NCI-H1417 (cell line): ENCODE measurements around the gene MCM8.

Source experiments
- DNase-seq, 3 experiments: peaks; one replicate each; lab custom pipeline; 2025; lab: John Stamatoyannopoulos, UW

Gene MCM8

DNA sequence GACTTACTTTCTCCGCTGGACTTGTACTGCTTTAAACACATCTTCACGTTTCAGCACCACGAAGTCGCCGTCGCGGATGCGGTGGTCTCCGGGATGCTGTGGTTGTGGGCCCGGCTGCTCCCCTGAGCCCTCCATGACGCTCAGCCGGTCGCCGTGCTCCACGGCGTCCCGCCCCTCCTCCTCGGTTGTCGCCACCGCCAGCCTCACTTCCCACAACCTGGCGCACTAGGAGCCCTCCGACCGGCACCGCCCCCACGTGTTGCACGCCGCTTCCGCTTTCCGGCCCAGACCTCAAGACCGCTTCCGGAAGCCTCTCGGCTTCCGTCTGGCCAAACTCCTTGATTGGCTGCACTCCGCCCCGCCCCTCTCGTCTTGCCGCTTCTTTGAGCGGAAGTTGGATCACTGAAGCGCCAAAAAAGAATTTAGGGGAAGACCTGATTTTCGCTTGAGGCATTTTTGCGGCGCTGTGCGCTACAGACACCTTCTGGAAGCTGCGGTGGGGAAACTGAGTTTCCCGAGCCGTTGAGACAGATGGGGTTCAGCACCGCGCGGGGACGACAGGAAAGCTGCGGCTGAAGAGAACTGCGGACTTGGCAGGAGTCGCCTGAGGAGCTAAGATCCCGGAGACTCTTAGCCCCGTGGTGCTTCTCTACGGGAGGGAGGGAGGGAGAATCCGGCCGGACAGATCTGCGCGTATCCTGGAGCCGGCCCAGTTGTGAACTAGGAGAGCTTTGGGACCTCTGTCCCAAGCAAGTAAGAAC, at the start of gene MCM8, which contains the start of gene TRMT6:
MCM8 (plus strand) TSS at position 382 of the 761 bp plus-strand sequence. CDS start 1,364 bp downstream, outside the sequence.
TRMT6 (minus strand) TSS at position 263 of the 761 bp plus-strand sequence; CDS start at position 135, 128 bp downstream.
- DNase-seq = peak; percentile 98 to 99 (median 99)

DNA sequence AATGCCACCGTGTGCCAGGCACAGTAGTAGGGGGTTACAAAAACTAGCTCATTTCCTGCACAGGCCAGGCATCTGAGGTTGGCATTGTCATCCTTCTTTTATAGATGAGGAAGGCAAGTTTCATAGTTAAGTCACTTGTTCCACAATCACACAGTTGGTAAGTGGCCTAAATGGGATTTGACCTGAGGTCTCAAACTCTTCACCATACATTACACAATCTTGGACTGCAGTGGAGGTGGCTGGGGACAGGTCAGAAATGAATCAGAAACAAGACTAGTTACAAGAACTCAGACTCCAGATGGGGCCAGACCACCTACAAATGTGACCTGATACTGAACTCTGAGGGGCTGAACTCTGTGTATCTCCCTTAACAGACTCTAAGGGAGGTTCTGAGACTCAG, 49.5 kb upstream of the MCM8 start:
- no peak for DNase-seq

DNA sequence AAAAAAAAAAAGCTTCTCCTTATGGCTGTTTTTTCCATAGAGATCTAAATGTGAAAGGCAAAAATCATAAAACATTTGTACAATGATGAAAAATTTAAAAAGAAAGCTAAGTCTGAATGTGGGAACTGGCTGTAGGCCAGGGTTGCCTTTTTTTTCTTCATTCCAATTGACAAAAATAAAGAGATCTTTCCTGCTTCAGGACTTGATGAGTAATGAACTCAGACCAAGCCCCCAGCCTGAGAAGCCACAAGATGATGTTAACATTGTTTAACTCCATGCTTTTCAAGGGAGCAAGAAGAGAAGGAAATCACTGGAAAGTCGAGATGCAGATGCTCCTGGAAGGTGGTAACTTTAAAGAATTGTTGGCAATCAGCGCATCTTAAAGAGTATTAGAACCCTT, 41.5 kb upstream of the MCM8 start:
- DNase-seq = no peak

DNA sequence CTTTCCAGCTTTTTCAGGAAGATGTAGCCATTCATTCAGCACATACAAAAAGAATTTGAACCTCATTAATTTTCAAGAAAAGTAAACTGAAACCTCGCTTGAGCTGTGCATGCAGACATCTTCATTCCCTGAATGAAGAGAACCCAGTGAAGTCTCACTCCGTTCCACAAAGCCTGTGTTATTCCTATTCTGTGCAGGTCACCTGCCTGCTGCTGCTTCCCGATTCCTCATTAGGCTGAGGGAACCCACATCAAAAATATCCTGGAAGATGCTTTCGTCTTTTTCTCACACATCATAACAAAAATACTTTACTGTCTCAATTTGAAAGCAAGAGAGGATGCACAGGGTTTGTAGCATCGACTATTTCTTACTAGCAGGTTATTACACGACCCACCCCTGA, 40.3 kb upstream of the MCM8 start:
- peak in 2 of 3 experiments; percentile 35 to 80 for DNase-seq

DNA sequence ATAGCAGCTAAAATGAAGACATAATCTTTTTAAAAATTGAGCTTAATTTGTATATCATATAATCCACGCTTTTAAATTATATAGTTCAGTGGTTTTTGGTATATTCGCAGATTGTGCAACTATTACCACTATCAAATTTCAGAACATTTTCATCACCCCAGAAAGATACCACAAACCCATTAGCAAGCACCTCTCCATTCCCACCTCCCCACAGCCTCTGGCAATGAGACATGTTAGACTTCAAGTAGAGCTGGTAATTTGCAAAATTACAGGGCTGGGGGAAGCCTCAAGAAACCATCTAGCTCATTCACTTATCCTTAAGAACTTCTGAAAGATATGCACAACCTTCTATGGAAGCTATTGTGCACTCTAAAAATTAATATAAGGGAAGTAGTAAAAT, 37.3 kb upstream of the MCM8 start:
- peak in 1 of 3 experiments; percentile 36 for DNase-seq

DNA sequence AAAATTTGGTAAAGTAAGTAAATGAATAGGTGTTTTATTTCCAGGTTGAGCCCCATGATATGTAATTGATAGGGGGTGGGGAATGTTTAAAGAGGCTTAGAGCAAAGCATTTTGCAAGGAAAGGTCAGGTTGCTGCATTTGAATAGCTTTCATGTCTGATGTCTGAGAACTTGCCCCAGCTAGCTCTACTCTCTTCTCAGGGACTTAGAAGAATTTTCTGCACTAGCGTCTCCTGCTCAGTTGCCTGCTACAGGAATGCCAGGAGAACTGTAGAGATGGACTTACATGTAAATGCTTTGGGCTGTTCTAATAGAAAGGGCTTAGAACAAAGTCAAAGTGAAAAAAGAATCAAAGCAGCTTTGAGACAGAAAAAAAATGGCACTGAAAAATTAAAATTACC, 35.6 kb upstream of the MCM8 start:
- DNase-seq = no peak

DNA sequence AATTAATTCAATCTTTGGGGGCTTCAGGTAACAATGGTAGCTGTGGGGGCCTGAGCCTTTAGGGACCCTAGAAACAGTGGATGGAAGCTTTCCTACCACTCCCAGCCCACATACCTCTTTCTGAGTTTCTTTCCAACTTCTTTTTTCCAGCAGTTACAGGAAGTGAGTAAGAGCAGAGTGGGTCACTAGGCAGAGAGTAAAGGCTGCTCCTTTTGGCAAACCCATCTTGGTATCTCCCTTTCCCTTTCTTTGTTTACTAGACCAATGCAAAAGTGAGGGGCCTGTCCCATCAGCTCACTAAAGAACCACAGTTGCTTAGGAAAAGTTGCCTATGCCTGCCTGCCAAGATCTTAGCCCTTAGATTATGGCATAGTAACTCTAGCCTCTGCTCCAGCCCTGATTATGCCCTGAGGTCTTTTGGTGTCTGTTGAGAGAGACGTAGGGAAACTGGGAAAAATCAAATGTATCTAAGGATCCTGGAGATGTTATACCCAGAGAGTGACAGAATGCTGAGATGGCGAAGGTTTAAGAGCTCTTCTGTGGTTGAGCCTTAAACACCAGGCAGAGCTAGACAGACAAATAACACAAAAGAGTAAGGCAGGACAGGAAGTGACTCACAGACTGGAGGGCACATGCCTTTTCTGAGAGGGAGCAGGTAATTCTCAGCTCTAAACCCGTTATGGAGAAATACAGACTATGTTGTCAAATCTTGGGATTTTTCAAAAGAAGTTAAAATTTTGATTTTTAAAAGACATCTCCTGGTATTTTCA, 31.4 kb upstream of the MCM8 start:
- no peak for DNase-seq

DNA sequence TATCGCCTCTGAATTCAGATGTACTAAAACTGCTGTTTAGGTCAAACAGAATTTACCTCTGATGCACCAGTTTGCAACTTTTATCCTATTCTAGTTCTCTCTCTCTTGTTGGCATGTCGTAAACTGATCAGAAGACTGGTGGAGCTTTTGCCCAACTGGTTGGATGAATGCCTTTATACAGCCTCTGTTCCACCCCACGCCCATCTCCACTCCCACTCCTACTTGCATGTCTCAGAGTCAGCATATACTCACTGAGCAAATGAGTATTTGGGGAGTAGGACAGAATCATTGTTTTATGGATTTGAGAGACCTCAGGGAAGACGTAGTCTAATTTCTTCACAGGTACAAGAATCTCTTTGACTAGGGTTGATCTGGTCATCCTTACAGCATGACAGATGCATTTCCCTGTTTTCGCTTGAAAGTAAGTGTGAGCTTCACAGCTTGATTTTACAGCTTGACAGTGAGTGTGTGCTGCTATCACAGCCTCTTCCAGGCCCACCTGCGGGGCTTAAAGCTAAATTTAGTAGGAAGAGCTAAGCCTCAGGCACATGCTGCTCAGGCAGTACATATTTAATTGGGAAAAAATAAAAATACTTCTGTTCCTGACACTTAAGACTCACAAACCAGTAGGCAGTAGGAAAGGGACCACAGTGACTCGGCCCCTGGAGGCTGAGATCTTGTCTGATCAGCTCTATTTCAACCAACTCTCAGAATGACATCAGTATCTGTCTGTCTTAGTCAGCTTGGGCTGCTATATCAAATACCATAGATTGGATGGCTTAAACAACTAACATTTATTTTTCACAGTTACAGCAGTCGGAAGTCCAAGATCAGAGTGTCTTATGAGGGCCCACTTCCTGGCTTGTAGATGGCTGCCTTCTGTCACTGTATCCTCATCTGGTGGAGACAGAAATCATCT, 30.6 kb upstream of the MCM8 start:
- DNase-seq = no peak

DNA sequence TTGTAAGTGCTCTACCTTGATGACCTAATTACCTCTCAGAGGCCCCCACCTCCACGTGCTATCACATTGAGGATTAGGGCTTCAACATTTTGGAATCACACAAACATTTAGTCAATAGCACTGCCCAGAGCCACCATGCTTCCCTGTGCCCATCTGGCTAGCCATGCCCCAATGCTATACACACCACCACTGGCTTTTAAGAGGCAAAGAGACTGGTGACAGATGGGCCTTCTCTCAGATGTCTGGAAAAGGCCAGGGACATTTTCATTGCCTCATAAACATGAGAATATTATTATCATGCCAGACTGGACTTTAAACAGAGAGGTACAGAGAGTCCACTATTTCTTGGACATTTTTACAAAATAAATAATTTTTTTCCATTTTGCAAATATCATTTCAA, 29.9 kb upstream of the MCM8 start:
- DNase-seq = no peak

DNA sequence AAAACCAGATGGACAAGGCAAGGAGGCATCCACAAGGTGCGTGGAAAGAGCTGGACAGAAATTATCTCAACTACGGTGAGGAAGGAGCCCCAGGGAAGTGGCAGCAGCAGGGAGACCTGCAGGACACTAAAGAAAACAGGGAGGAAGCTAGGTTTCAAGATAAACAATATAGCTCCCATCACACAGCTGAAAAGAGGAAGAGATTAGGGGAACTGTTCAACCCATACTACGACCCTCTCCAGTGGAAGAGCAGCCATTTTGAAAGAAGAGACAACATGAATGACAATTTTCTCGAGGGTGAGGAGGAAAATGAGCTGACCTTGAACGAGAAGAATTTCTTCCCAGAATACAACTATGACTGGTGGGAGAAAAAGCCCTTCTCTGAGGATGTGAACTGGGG, 27.0 kb upstream of the MCM8 start:
- DNase-seq = no peak

DNA sequence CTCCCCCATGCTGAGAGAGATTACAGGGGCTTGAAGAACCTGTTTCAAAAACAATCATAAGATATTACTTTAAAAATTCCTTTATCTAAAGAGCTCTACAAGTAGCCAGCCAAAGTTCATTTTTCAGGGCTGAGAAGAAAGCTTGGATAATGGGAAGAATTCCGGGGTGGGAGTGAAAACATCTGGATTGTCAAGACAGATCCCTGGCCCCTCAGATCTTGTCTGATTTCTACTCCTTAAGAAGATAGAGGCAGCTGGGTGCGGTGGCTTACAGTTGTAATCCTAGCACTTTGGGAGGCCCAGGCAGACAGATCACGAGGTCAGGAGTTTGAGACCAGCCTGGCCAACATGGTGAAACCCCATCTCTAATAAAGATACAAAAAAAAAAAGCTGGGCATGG, 24.9 kb upstream of the MCM8 start:
- DNase-seq = no peak

DNA sequence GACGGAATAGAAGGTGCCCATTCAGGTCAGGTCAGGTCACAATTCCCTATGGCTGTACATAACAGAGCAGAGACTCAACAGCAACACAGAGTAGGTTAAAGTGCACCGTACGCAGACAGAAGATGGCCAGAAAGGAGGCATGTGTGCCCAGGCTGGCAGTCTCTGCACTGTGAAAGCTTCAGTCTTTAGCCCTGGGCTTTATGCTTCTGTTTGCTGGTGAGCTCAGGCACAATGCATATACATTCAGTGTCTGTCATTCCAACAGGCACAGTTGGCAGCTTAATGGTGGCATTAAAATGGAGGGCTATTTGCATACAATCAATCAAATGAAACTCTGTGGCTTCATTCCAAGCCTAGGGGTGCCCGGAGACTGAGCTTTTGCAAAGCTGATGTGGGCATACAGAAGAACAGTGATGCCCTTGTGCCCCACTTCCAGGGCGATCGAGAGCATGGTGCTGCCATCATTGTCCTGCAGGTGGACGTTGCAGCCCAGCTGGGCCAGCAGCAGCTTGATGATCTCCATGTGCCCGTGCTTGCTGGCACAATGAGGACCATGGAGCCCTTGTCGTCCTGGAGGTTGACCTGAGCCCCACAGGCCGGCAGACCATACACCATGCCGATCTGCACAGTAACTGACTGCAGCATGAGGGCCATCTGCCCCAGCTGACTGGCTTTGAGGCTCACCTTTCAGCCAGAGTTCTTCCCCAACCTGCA, 22.5 kb upstream of the MCM8 start:
- DNase-seq = no peak

DNA sequence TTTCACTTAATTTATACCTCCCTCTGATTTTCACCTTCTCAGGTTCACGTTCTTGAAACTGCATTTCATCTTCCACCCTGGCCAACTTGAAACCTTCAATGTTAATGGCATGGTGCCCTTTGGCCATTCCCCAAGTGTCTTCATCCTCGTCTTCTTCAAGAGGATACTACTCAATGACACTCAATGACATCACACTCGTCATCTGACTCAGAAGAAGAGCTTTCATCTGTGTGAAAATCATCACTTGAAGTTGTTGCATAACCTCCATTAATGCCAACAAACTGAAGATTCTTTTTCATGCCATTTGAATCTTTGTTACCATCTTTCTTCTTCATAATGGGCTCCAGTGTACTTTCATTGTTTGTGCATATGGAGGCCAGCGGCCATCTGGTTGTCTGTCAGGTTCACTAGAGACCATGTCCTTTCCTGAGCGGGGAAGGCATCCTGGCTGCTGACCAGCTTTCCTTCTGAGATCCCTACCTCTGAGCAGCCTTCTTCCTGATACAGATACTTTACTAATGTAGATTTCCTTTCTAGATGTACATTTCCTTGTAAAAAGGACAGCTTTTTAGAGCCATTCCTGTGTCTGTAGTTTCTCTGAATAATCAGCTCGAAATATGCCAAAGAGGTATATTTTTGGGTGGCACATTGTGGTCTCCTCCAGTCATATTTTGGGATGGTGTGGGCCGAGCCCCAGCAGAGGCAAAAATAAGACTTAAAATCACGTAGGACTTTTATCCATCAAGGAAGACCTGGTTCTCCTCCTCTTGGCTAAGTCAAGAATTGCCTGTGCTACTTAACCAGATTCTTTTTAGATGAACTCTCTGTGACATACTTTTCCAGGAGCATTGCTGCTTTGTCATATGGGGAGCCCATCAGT, 21.4 kb upstream of the MCM8 start:
- DNase-seq = no peak

DNA sequence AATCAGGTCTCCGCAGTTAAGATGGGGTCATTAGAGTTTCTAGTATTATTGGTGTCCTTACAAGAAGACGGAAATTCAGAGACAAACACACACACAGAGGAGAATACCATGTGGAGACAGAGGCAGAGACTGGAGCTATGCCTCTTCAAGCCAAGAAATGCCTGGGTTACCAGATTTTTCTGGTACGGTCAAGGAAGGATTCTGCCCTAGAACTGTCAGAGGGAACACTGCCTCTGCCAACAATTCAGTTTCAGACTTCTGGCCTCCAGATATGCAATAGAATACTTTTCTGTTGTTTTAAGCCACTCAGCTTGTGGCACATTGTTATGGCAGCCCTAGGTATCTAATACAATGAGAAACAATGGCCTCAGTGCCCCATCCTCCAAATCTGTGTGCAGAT, 19.0 kb upstream of the MCM8 start:
- no peak for DNase-seq

DNA sequence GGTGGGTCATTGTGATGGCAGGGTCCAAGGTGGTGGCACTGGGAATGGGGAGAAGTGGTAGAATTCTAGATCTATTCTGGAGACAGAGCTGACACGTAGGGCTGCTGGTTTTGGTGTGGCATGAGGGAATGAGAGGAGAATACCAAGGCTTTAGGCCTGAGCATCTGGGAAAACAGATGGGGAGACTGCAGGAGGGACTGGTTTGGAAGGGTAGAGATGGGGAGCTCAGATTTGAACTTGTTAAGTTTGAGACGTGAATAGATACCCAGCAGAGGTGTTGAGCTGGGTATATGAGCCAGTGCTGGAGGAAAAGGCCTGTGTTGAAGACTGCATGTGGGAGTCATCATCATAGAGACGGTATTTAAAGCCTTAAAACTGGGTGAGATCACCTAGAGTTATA, 17.7 kb upstream of the MCM8 start:
- no peak for DNase-seq

DNA sequence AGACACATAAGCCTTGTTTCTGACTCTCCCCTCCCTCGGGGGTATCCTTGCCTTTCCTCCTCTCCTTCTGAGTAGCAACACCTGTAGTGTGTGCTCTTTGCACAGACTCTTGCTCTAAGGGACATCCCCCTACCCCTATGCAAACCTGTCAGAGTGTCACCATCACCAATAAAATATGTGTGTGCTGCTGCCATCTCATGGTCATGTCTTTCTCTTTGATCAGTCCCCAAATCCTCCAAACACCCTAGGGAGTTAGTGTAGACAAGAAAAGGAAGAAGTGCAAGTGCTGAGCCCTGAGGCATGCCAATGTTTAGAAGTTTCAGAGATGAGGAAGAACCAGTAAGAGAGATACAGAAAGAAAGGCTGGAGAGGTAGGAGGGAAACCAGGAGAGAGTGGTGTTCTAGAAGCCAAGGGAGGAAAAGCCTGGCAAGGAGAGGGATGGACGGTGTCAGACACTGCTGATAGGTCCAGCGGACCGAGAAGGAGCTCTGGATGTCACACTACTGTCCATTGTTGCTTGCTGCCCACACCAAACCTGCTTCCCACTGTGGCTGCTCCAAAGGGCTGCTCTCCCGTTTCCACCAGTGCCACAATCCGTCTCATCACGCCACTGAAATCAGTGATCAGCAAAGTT, 16.5 kb upstream of the MCM8 start:
- peak in 2 of 3 experiments; percentile 10 to 68 for DNase-seq

DNA sequence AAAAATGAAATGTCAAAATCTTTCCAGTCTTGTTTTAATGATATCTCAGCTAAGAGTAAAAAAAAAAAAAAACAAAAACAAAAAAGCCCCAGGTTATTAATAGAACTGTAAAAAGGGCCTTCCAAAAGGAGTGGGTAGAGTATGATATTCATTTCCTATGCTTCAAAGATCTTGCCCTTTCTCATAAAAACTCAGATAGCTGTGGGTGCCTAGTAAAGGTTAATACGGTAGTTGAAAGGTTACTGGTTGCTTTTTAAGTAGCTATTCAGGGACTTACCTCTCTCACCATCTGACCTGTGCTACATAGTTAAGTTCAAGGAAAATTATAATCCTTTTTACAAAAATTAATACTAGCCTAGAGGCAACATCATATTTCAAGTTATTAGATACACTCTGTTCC, 15.1 kb upstream of the MCM8 start:
- DNase-seq = no peak

DNA sequence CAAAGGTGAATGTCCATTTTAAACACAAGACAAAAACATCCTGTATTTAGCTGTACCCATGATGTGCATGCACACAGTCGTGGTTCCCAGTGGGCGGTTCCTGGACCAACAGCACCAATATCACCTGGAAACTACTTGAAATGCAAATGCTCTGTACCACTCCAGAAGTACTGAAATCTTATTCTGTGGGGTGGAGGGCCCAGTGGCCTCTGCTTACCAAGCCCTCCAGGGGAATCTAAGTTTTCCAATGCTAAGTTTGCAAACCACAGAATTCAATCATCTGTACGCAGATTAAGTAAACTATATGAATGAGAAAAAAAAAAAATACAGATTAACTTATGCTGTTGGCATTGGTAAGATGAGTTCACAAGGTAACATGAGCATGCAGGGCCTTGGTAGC, 14.2 kb upstream of the MCM8 start:
- DNase-seq = no peak

DNA sequence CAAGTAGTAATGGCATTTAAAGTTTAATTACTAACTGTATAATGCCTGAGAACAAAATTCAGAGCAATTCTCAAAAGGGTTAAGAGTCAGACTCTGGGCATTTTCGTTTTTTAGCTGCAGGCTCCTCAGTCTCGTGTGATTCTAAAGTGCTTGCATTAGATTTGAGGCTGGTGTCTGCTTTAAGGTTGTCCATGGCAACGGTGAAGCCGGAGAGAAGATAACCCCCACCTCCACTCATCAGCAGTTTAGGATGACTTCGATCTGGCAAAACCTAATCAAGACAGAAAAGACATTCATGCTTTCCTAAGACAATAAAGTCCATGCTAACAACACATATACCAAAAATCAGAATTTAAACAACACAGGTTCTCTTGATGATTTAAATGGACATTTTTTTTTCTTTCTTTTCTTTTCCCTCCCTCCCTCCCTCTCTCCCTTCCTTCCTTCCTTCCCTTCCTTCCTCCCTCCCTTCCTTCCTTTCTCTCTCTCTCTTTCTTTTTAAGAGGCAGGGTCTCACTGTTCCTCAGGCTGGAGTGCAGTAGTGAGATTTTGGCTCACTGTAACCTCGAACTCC, 11.9 kb upstream of the MCM8 start:
- no peak for DNase-seq

DNA sequence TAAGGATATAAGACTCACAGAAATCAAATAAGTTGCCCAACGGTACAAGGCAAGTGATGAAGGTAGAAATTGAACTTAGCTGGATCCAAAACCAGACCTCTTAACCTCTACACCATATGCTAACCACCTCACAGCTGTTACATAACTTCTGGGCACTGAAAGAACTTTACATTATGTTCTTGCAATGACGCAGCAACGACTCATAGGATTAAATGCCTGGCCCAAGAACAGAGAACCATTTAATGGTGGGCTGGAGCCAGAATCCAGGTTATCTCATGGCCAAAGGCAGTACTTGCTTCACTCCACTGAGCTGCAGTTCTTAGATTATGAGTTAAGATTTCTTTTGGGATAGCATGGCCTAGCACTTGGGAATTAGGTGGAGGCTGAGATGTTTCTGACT, 4.5 kb upstream of the MCM8 start:
- DNase-seq = no peak
